Measurements from ENCODE around the gene TSG101.

- TF ChIP-seq CTCF (conservative IDR thresholded peaks at IDR 0.05 in 1 of 2, IDR thresholded peaks at IDR 0.05 in 1 of 2; ENCODE audit: extremely low read depth in 1 of 2, insufficient read depth in 1 of 2, low read depth in 1 of 2, low read length in 2 of 2) (no peak), EZH2 (IDR thresholded peaks at IDR 0.05; ENCODE audit: borderline replicate concordance, low read length) (no peak)
Observed at GRCh38 chr11:18502352-18502751, 24.4 kb downstream of the TSG101 start.

Measured in mammary epithelial cell (primary cell).